HCT116 (cell line): ENCODE measurements around the gene SMIM36. TPM values are rescaled to one million over a fixed set of nuclear protein-coding genes. Genes with fewer than 3 reads are reported as not detected.

Experiments used
- ATAC-seq: fragments of 200-7000 bp; cut with Tn5 transposase; 2 replicates; pipeline ENCODE4 v1.9.1; 2020; ENCODE audit warnings: mild to moderate bottlenecking, moderate library complexity
- BruUV-seq: library from RNA; stranded (reverse); fragments of 400-500 nt; replicated peaks from 2 replicates; lab custom pipeline; 2021; lab: Mats Ljungman, UMichigan
- CTCF ChIA-PET: fragments of 300-600 bp; sonication (Branson Sonifier 250); formaldehyde crosslinking; loops from one replicate; lab custom pipeline; 2021; ENCODE audit warnings: antibody characterized with exemption; lab: Charles Lee
- POLR2A ChIA-PET: fragments of 300-600, 350-600 bp; sonication (Branson Sonifier 250); formaldehyde crosslinking; loops from one replicate; lab custom pipeline; 2021; ENCODE audit warnings: antibody characterized with exemption; lab: Charles Lee
- RAD21 ChIA-PET, 2 experiments: fragments of 300-600 bp; sonication (Branson Sonifier 250); formaldehyde crosslinking; loops; one replicate each; lab custom pipeline; 2023; ENCODE audit warnings: low total read pairs in 2 of 2; ENCODE audit not compliant: uncharacterized antibody in 2 of 2, unreplicated experiment in 2 of 2, low non-redundant PET in 1 of 2; lab: Charles Lee
- DNase-seq: peaks from one replicate; pipeline ENCODE4 v3.0.0-alpha.2; 2010; ENCODE audit warnings: low read depth, low spot score
- H2AFZ ChIP-seq: fragments of 200-600 bp; shearing (Covaris generic), sonication (generic); 2 replicates; pipeline ENCODE4 v1.6.1; 2017; ENCODE audit warnings: low read depth, mixed run types, mixed read lengths, antibody characterized with exemption, low read length; ENCODE audit not compliant: poor library complexity, severe bottlenecking
- H3K27ac ChIP-seq: 2 replicates; pipeline ENCODE4 v1.5.1; 2012; ENCODE audit warnings: low read depth, low read length
- H3K27me3 ChIP-seq: fragments of 200-600 bp; sonication (generic); 2 replicates; pipeline ENCODE4 v1.6.1; 2016; ENCODE audit warnings: mixed run types, low read length, mixed read lengths; ENCODE audit not compliant: insufficient read depth
- H3K36me3 ChIP-seq, 2 experiments: fragments of 200-500 bp in 1 of 2; fragments of 200-600 bp in 1 of 2; sonication (Bioruptor generic) in 1 of 2; sonication (generic) in 1 of 2; 2 replicates each; pipeline versions ENCODE4 v1.5.1 to v1.6.1; 2014 to 2016; ENCODE audit warnings: low read length in 2 of 2, inconsistent platforms in 1 of 2, mixed read lengths in 1 of 2, mixed run types in 1 of 2; ENCODE audit not compliant: insufficient read depth in 2 of 2, control insufficient read depth in 1 of 2
- H3K4me1 ChIP-seq, 2 experiments: fragments of 200-600 bp in 1 of 2; sonication (generic) in 1 of 2; 2 replicates each; pipeline versions ENCODE4 v1.5.1 to v1.6.1; 2012 to 2017; ENCODE audit warnings: low read length in 2 of 2, inconsistent platforms in 1 of 2, mild to moderate bottlenecking in 1 of 2, mixed read lengths in 1 of 2, mixed run types in 1 of 2, moderate library complexity in 1 of 2; ENCODE audit not compliant: insufficient read depth in 2 of 2, control insufficient read depth in 1 of 2
- H3K4me2 ChIP-seq: fragments of 200-600 bp; sonication (generic); 2 replicates; pipeline ENCODE4 v1.6.1; 2017; ENCODE audit warnings: mixed run types, low read length, mixed read lengths
- H3K4me3 ChIP-seq, 2 experiments: fragments of 200-600 bp in 1 of 2; sonication (generic) in 1 of 2; replicated peaks in 1 of 2; 2 replicates each; pipeline ENCODE4 v1.5.1; 2011 to 2016; ENCODE audit warnings: low read length in 2 of 2, control low read depth in 1 of 2, low read depth in 1 of 2, mild to moderate bottlenecking in 1 of 2, mixed read lengths in 1 of 2, mixed run types in 1 of 2
- H3K79me2 ChIP-seq: fragments of 200-600 bp; sonication (generic); 2 replicates; pipeline ENCODE4 v1.6.1; 2017; ENCODE audit warnings: mild to moderate bottlenecking, mixed run types, low read length, moderate library complexity, mixed read lengths; ENCODE audit not compliant: insufficient read depth
- H3K9ac ChIP-seq: fragments of 200-600 bp; sonication (generic); 2 replicates; pipeline ENCODE4 v1.6.1; 2016; ENCODE audit warnings: low read length, mixed read lengths
- H3K9me2 ChIP-seq: fragments of 200-600 bp; sonication (generic), shearing (Covaris generic); 2 replicates; pipeline ENCODE4 v1.6.1; 2017; ENCODE audit warnings: mixed run types, mild to moderate bottlenecking, moderate library complexity; ENCODE audit not compliant: insufficient read depth
- H3K9me3 ChIP-seq, 2 experiments: fragments of 200-500 bp in 1 of 2; fragments of 200-600 bp in 1 of 2; sonication (Bioruptor generic) in 1 of 2; sonication (generic) in 1 of 2; 2 replicates each; pipeline ENCODE4 v1.6.1; 2014 to 2017; ENCODE audit warnings: low read length in 2 of 2, mixed read lengths in 2 of 2, inconsistent platforms in 1 of 2, low read depth in 1 of 2, mild to moderate bottlenecking in 1 of 2, mixed run types in 1 of 2, moderate library complexity in 1 of 2; ENCODE audit not compliant: control insufficient read depth in 1 of 2, insufficient read depth in 1 of 2
- H4K20me1 ChIP-seq: fragments of 200-600 bp; sonication (generic), shearing (Covaris generic); 2 replicates; pipeline ENCODE4 v1.6.1; 2017; ENCODE audit warnings: mixed run types, mild to moderate bottlenecking, moderate library complexity; ENCODE audit not compliant: insufficient read depth
- CEBPB ChIP-seq: IDR thresholded peaks from 2 replicates; pipeline ENCODE4 v1.6.1; 2012; ENCODE audit warnings: low read depth
- EGR1 ChIP-seq: IDR thresholded peaks from 2 replicates; pipeline ENCODE4 v1.6.1; 2012; ENCODE audit warnings: low read depth
- ELF1 ChIP-seq: IDR thresholded peaks from 2 replicates; pipeline ENCODE4 v1.6.1; 2012; ENCODE audit warnings: low read depth, borderline replicate concordance
- EZH2phosphoT487 ChIP-seq: fragments of 200-600 bp; IDR thresholded peaks from 2 replicates; pipeline ENCODE4 v1.6.1; 2018; ENCODE audit warnings: antibody characterized with exemption, borderline replicate concordance
- FOSL1 ChIP-seq: IDR thresholded peaks from 2 replicates; pipeline ENCODE4 v1.6.1; 2012; ENCODE audit warnings: low read depth
- JUND ChIP-seq: IDR thresholded peaks from 2 replicates; pipeline ENCODE4 v1.6.1; 2012
- POLR2A ChIP-seq: IDR thresholded peaks from 2 replicates; pipeline ENCODE4 v1.7.0; 2011; ENCODE audit warnings: borderline replicate concordance; ENCODE audit not compliant: insufficient read depth, insufficient read length; ENCODE audit errors: extremely low read depth
- POLR2AphosphoS5 ChIP-seq: IDR thresholded peaks from 2 replicates; pipeline ENCODE4 v1.6.1; 2011; ENCODE audit warnings: mild to moderate bottlenecking, low read depth, low read length, moderate library complexity
- REST ChIP-seq: IDR thresholded peaks from 2 replicates; pipeline ENCODE4 v1.6.1; 2012; ENCODE audit warnings: low read depth
- SIN3A ChIP-seq: IDR thresholded peaks from 2 replicates; pipeline ENCODE4 v1.6.1; 2012; ENCODE audit warnings: low read depth
- SRF ChIP-seq: IDR thresholded peaks from 2 replicates; pipeline ENCODE4 v1.6.1; 2012; ENCODE audit warnings: low read depth
- ZBTB33 ChIP-seq: IDR thresholded peaks from 2 replicates; pipeline ENCODE4 v1.6.1; 2011; ENCODE audit warnings: mild to moderate bottlenecking, low read length, moderate library complexity; ENCODE audit not compliant: insufficient replicate concordance; ENCODE audit errors: extremely low read depth
- intact Hi-C: fragments of 100-400 bp; cut with micrococcal nuclease; formaldehyde crosslinking; loops from 2 replicates; pipeline ENCODE4 v1.10.0; 2022
- total RNA-seq: library from RNA; stranded (reverse); gene quantifications from one replicate; pipeline ENCODE4 v1.2.1, GENCODE V29; 2021; ENCODE audit not compliant: unreplicated experiment

The SMIM36 gene
- total RNA-seq, 1 experiment from 2014 or later, result 0.37 TPM

GRCh38 chr17:55490376-55490775, 20.9 kb downstream of the SMIM36 start:
- no peak overlapping the region for H3K4me2 ChIP-seq
- no peaks in the 10 kb centered on the region for H4K20me1 ChIP-seq
- TF ChIP-seq POLR2AphosphoS5 (no peak), JUND (no peak), ELF1 (no peak), EGR1 (no peak), POLR2A (no peak), ZBTB33 (no peak), SRF (no peak)
- TF ChIP-seq, all 23 proteins: peak for 0
- ATAC-seq (no peak), DNase-seq (no peak)
- Histone ChIP-seq H3K79me2 (no peaks in the 10 kb centered on the region), H3K9me3 (no peaks in the 10 kb centered on the region), H2AFZ (no peak overlapping the region), H3K27me3 (no peaks in the 10 kb centered on the region), H3K27ac (no peak overlapping the region), H3K9me2 (no peaks in the 10 kb centered on the region), H3K4me3 (no peak overlapping the region), H3K4me1 (no peaks in the 10 kb centered on the region), H3K9ac (no peak overlapping the region), H3K36me3 (no peaks in the 10 kb centered on the region)
- BruUV-seq, result no TSS peak
- POLR2A ChIA-PET, result no interaction called here
- intact Hi-C loops, result no loop called here
- CTCF ChIA-PET, result interaction anchor here (0.9 kb wide), 1 partner anchor 24 kb away, joined by 3 read pairs; no protein-coding TSS in a partner anchor
- RAD21 ChIA-PET, result no interaction called here

GRCh38 chr17:55487695-55488432, 23.4 kb downstream of the SMIM36 start:
- no peaks in the 10 kb centered on the region for H3K9me3 ChIP-seq
- RAD21 ChIA-PET, result no interaction called here
- no peaks in the 10 kb centered on the region for H3K9me2 ChIP-seq
- H2AFZ ChIP-seq, result no peak overlapping the region
- H3K27ac ChIP-seq, result no peak overlapping the region
- H3K4me3 ChIP-seq, result no peak overlapping the region
- CTCF ChIA-PET, result no interaction called here
- intact Hi-C loops, result no loop called here
- DNase-seq (no peak), ATAC-seq (no peak)
- H3K9ac ChIP-seq, result no peak overlapping the region
- no peaks in the 10 kb centered on the region for H3K27me3 ChIP-seq
- POLR2A ChIA-PET, result no interaction called here
- no peaks in the 10 kb centered on the region for H3K4me1 ChIP-seq
- H3K36me3 ChIP-seq, result no peaks in the 10 kb centered on the region
- no peak overlapping the region for H3K4me2 ChIP-seq
- H3K79me2 ChIP-seq, result no peaks in the 10 kb centered on the region
- no TSS peak for BruUV-seq
- H4K20me1 ChIP-seq, result no peaks in the 10 kb centered on the region
- no peak for TF ChIP-seq REST
- no peak for TF ChIP-seq SIN3A
- no peak for TF ChIP-seq CEBPB
- no peak for TF ChIP-seq JUND
- no peak for TF ChIP-seq FOSL1
- no peak for TF ChIP-seq EZH2phosphoT487
- no peak for TF ChIP-seq ZBTB33
